HG03432 (cell line): ENCODE measurements around the gene DGCR2.

ENCODE experiments used
- ATAC-seq: cut with Tn5 transposase; IDR thresholded peaks from one replicate; pipeline ENCODE4 v1.9.1; 2021; ENCODE audit warnings: mild to moderate bottlenecking, moderate library complexity; ENCODE audit not compliant: unreplicated experiment

The DGCR2 gene

GRCh38 chr22:19146215-19146968, 24.2 kb upstream of the DGCR2 start:
- no peak for ATAC-seq

GRCh38 chr22:19143967-19144400, 21.8 kb upstream of the DGCR2 start:
- peak; percentile 14 for ATAC-seq

GRCh38 chr22:19143212-19143611, 21.0 kb upstream of the DGCR2 start:
- no peak for ATAC-seq

- ATAC-seq = no peak
Observed at GRCh38 chr22:19142394-19142793, 20.2 kb upstream of the DGCR2 start.

- no peak for ATAC-seq
Observed at GRCh38 chr22:19139974-19140373, 17.8 kb upstream of the DGCR2 start.

- ATAC-seq = no peak
Observed at GRCh38 chr22:19139001-19139356, 16.8 kb upstream of the DGCR2 start.

- no peak for ATAC-seq
Observed at GRCh38 chr22:19138217-19139000, 16.2 kb upstream of the DGCR2 start.

GRCh38 chr22:19137384-19138216, 15.4 kb upstream of the DGCR2 start:
- ATAC-seq = no peak

GRCh38 chr22:19136915-19137314, 14.7 kb upstream of the DGCR2 start:
- ATAC-seq = no peak

- no peak for ATAC-seq
Observed at GRCh38 chr22:19134874-19135273, 12.7 kb upstream of the DGCR2 start.

GRCh38 chr22:19134176-19134831, 12.1 kb upstream of the DGCR2 start:
- no peak for ATAC-seq

- ATAC-seq = no peak
Observed at GRCh38 chr22:19133561-19133960, 11.3 kb upstream of the DGCR2 start.

- ATAC-seq = no peak
Observed at GRCh38 chr22:19132693-19133400, 10.6 kb upstream of the DGCR2 start.

- no peak for ATAC-seq
Observed at GRCh38 chr22:19132153-19132552, 9.9 kb upstream of the DGCR2 start.

- ATAC-seq = no peak
Observed at GRCh38 chr22:19131685-19132015, 9.4 kb upstream of the DGCR2 start.

GRCh38 chr22:19130959-19131684, 8.9 kb upstream of the DGCR2 start, which contains the start of gene TSSK2:
Gene TSSK2, plus strand, starts transcription at chr22:19131308. Its CDS starts 92 bp downstream, at chr22:19131400.
- ATAC-seq = no peak

- no peak for ATAC-seq
Observed at GRCh38 chr22:19129871-19130270, 7.7 kb upstream of the DGCR2 start.

GRCh38 chr22:19128946-19129727, 6.9 kb upstream of the DGCR2 start:
- no peak for ATAC-seq

- ATAC-seq = no peak
Observed at GRCh38 chr22:19128009-19128401, 5.8 kb upstream of the DGCR2 start.
